ENCODE results near the gene GRIA1. TPM values are rescaled to one million over a fixed set of nuclear protein-coding genes. Genes with fewer than 3 reads are reported as not detected.

GRIA1 gene
- total RNA-seq, 2 donors from 2014 or later = 2.7 TPM; not detected in 1

DNA sequence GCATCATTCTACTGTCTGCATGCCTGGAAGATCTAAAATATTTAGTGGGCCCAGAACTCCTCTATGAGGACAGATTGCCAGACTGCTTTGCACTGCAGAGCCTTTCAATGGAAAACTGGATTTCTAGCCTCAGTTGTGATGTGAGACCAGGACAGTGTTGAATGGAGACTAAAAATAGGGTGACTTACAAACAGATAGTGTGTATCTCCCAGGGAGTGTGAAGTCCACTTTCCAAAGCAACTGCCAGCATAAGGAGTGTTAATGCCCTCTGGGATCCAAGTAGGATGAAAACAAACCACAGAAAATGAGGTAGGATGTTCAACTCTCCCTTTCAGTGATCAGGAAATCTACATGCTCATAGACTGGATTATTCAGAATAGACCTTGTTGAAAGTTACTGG is 119.5 kb downstream of the GRIA1 start:
- no peak overlapping the region for H3K27ac ChIP-seq
- no peaks in the 10 kb centered on the region for H3K36me3 ChIP-seq
- H3K4me3 ChIP-seq = no peak overlapping the region
- H3K9me3 ChIP-seq = no peaks in the 10 kb centered on the region
- H3K27me3 ChIP-seq (replicated peaks; ENCODE audit: insufficient read depth) = no peaks in the 10 kb centered on the region
- intact Hi-C loops (cut with DNase I) = no loop called here
- no peaks in the 10 kb centered on the region for H3K4me1 ChIP-seq (replicated peaks)
- no peak for DNase-seq (ENCODE audit: low spot score)
- no peak for TF ChIP-seq POLR2A (IDR thresholded peaks at IDR 0.05)
- no peak for TF ChIP-seq POLR2AphosphoS5 (IDR thresholded peaks at IDR 0.05)
- TF ChIP-seq, protein P1, sequence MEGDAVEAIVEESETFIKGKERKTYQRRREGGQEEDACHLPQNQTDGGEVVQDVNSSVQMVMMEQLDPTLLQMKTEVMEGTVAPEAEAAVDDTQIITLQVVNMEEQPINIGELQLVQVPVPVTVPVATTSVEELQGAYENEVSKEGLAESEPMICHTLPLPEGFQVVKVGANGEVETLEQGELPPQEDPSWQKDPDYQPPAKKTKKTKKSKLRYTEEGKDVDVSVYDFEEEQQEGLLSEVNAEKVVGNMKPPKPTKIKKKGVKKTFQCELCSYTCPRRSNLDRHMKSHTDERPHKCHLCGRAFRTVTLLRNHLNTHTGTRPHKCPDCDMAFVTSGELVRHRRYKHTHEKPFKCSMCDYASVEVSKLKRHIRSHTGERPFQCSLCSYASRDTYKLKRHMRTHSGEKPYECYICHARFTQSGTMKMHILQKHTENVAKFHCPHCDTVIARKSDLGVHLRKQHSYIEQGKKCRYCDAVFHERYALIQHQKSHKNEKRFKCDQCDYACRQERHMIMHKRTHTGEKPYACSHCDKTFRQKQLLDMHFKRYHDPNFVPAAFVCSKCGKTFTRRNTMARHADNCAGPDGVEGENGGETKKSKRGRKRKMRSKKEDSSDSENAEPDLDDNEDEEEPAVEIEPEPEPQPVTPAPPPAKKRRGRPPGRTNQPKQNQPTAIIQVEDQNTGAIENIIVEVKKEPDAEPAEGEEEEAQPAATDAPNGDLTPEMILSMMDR (IDR thresholded peaks at IDR 0.05) = no peak

DNA sequence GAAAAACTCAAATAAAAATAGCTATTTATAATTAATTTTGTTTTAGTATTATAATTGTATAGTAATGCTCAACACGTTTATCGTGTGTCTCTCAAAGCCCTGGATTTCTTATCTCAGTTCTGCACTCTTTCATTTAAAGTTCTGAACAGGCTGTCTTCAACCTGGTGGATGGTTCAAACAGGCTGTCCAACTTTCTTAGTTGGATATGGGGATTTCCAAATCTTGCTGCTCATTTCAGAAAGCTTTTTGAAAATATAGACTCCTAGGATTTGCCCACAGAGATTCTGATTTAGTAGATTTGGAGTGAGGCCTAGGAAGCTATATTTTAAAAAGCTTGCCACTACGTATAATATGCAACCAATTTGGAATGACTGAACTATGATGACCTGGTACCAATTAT is 120.3 kb downstream of the GRIA1 start:
- Histone ChIP-seq H3K27ac (no peak overlapping the region), H3K27me3 (replicated peaks; ENCODE audit: insufficient read depth) (no peaks in the 10 kb centered on the region), H3K4me3 (no peak overlapping the region), H3K4me1 (replicated peaks) (no peaks in the 10 kb centered on the region), H3K36me3 (no peaks in the 10 kb centered on the region), H3K9me3 (no peaks in the 10 kb centered on the region)
- no peak for DNase-seq (ENCODE audit: low spot score)
- intact Hi-C loops (cut with DNase I) = no loop called here
- 75% methylated on average over 3 of the region's 3 CpGs for WGBS
- no peak for TF ChIP-seq POLR2A (IDR thresholded peaks at IDR 0.05)

DNA sequence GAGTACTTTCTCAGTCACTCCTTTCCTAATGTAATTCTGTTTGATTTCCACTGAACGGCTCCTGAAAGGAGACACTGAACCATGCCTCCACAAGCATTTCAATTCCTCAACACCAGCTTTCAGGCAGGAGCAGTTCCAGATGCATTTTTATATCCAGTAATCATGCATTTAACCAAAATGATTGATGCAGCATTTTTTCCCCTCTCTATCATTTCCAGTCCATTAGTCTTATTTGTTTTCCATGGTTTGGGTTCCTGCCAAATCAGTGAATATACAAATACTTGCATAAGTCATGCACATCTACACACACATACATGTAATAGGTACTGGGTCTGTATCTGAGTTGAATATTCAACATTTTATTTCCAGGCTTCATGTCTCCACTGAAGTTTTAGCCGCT is 122.7 kb downstream of the GRIA1 start:
- Histone ChIP-seq H3K36me3 (no peaks in the 10 kb centered on the region), H3K27ac (no peak overlapping the region), H3K27me3 (replicated peaks; ENCODE audit: insufficient read depth) (no peaks in the 10 kb centered on the region), H3K9me3 (no peaks in the 10 kb centered on the region), H3K4me1 (replicated peaks) (no peaks in the 10 kb centered on the region), H3K4me3 (no peak overlapping the region)
- 55% methylated on average over 2 of the region's 2 CpGs for WGBS
- intact Hi-C loops (cut with DNase I) = no loop called here
- no peak for DNase-seq (ENCODE audit: low spot score)
- TF ChIP-seq POLR2A (IDR thresholded peaks at IDR 0.05) (no peak), POLR2AphosphoS5 (IDR thresholded peaks at IDR 0.05) (no peak)
- TF ChIP-seq, protein P1 (IDR thresholded peaks at IDR 0.05) = no peak

DNA sequence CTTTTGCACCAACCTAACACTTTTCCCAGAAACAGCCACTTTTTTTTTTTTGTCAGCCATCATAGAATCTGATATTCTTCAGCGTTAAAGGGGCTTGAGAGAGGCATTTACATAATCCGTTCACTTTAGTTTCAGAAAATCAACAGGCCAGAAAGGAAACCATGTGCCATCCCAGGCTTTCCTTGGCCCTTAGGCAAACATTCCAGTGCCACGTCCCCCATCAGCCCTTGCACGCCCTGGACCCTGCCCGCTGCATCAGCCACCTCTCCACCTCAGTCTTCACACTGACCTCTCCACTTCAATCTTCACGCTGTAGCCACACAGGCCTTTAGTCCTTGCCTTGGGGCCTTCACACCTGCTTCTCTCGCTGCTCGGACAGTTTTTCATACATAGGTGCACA is 123.2 kb downstream of the GRIA1 start:
- no peak overlapping the region for H3K27ac ChIP-seq
- 72% methylated on average over 8 of the region's 8 CpGs for WGBS
- DNase-seq (ENCODE audit: low spot score) = no peak
- no peaks in the 10 kb centered on the region for H3K36me3 ChIP-seq
- no peak overlapping the region for H3K4me3 ChIP-seq
- H3K4me1 ChIP-seq (replicated peaks) = no peaks in the 10 kb centered on the region
- H3K9me3 ChIP-seq = no peaks in the 10 kb centered on the region
- intact Hi-C loops (cut with DNase I) = no loop called here
- no peak for TF ChIP-seq POLR2AphosphoS5 (IDR thresholded peaks at IDR 0.05)
- no peak for TF ChIP-seq POLR2A (IDR thresholded peaks at IDR 0.05)
- TF ChIP-seq, protein P1 (IDR thresholded peaks at IDR 0.05) = no peak
- H3K27me3 ChIP-seq (replicated peaks; ENCODE audit: insufficient read depth) = no peaks in the 10 kb centered on the region

DNA sequence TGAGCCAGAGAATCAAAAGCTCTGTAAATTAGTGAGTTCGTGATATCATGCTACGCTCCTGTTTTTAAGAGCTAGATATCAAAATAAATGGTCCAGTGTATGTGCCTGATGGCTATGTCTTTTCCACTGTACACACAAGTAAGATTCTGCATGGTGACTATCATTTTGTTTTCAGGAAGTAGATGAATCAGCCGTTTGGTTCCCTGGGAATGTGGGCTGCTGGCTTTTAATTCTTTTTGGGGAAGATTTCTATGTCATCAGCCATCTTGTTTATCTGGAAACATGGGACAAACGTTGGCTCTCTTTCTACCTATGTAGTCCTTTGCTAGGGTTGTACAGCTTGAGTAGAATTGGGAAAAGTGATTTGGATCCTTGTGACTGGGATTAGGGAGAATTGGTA is 126.7 kb downstream of the GRIA1 start:
- no peak for DNase-seq (ENCODE audit: low spot score)
- H3K4me3 ChIP-seq = no peak overlapping the region
- 75% methylated on average over 4 of the region's 4 CpGs for WGBS
- no peaks in the 10 kb centered on the region for H3K27me3 ChIP-seq (replicated peaks; ENCODE audit: insufficient read depth)
- H3K27ac ChIP-seq = no peak overlapping the region
- no peaks in the 10 kb centered on the region for H3K9me3 ChIP-seq
- intact Hi-C loops (cut with DNase I) = no loop called here
- TF ChIP-seq POLR2A (IDR thresholded peaks at IDR 0.05) (no peak), POLR2AphosphoS5 (IDR thresholded peaks at IDR 0.05) (no peak)
- TF ChIP-seq, protein P1 (IDR thresholded peaks at IDR 0.05) = no peak
- no peaks in the 10 kb centered on the region for H3K36me3 ChIP-seq
- no peaks in the 10 kb centered on the region for H3K4me1 ChIP-seq (replicated peaks)
